GM12878 (cell line): ENCODE data around the gene TMEM109. TPM values are rescaled to one million over a fixed set of nuclear protein-coding genes. Genes with fewer than 3 reads are reported as not detected.

Source experiments
- BHLHE40 ChIP-seq, 2 experiments: fragments of 450-650 bp in 1 of 2; IDR thresholded peaks; 2 replicates each; pipeline ENCODE4 v1.6.1; 2011 to 2017; ENCODE audit warnings: low read depth in 2 of 2, borderline replicate concordance in 1 of 2, improper control_type of control experiment in 1 of 2, low read length in 1 of 2, mild to moderate bottlenecking in 1 of 2
- CEBPB ChIP-seq, 2 experiments: fragments of 150-350 bp in 1 of 2; IDR thresholded peaks; 2 replicates each; pipeline ENCODE4 v1.6.1; 2012 to 2014; ENCODE audit warnings: low read depth in 2 of 2, low read length in 2 of 2, borderline replicate concordance in 1 of 2, inconsistent platforms in 1 of 2
- DPF2 ChIP-seq: fragments of 450-650 bp; IDR thresholded peaks from 2 replicates; pipeline ENCODE4 v1.6.1; 2017; ENCODE audit warnings: mild to moderate bottlenecking
- E4F1 ChIP-seq: fragments of 450-650 bp; IDR thresholded peaks from 2 replicates; pipeline ENCODE4 v1.6.1; 2018; ENCODE audit warnings: borderline replicate concordance, mild to moderate bottlenecking; ENCODE audit not compliant: partially characterized antibody
- EED ChIP-seq: sonication (generic); IDR thresholded peaks from 2 replicates; pipeline ENCODE4 v1.6.1; 2016; ENCODE audit warnings: antibody characterized with exemption, low read depth
- ELK1 ChIP-seq: IDR thresholded peaks from 2 replicates; pipeline ENCODE4 v1.6.1; 2012; ENCODE audit warnings: low read depth, low read length, improper control_type of control experiment
- EZH2 ChIP-seq: IDR thresholded peaks from 2 replicates; pipeline ENCODE4 v1.6.1; 2012; ENCODE audit warnings: low read depth, mild to moderate bottlenecking, control low read depth, inconsistent platforms, low read length, borderline replicate concordance; ENCODE audit not compliant: control insufficient read depth
- HDAC6 ChIP-seq: fragments of 200-600 bp; sonication (generic); IDR thresholded peaks from one replicate; pipeline ENCODE4 v1.8.0; 2017; ENCODE audit warnings: antibody characterized with exemption; ENCODE audit not compliant: unreplicated experiment
- HDGF ChIP-seq: fragments of 450-650 bp; IDR thresholded peaks from 2 replicates; pipeline ENCODE4 v1.6.1; 2016; ENCODE audit warnings: antibody characterized with exemption
- JUNB ChIP-seq: IDR thresholded peaks from 2 replicates; pipeline ENCODE4 v1.6.1; 2016; ENCODE audit warnings: antibody characterized with exemption, mild to moderate bottlenecking
- NBN ChIP-seq: fragments of 450-650 bp; IDR thresholded peaks from 2 replicates; pipeline ENCODE4 v1.6.1; 2016
- PAX5 ChIP-seq: IDR thresholded peaks from 2 replicates; pipeline ENCODE4 v1.6.1; 2011; ENCODE audit warnings: low read depth, low read length, borderline replicate concordance
- PAX8 ChIP-seq: fragments of 450-650 bp; IDR thresholded peaks from 2 replicates; pipeline ENCODE4 v1.6.1; 2017; ENCODE audit warnings: mild to moderate bottlenecking, moderate library complexity
- POLR2A ChIP-seq: IDR thresholded peaks from 2 replicates; pipeline ENCODE4 v1.6.1; 2011; ENCODE audit warnings: low read depth, mild to moderate bottlenecking, low read length
- POLR2AphosphoS2 ChIP-seq: IDR thresholded peaks from 2 replicates; pipeline ENCODE4 v1.6.1; 2011; ENCODE audit warnings: low read depth, mild to moderate bottlenecking, low read length, improper control_type of control experiment, moderate library complexity
- RAD21 ChIP-seq: IDR thresholded peaks from 2 replicates; pipeline ENCODE4 v1.6.1; 2011; ENCODE audit warnings: mild to moderate bottlenecking, low read depth, low read length, moderate library complexity; ENCODE audit not compliant: insufficient read depth
- SKIL ChIP-seq: fragments of 450-650 bp; IDR thresholded peaks from 2 replicates; pipeline ENCODE4 v1.6.1; 2017; ENCODE audit warnings: mild to moderate bottlenecking, low read depth, inconsistent platforms; ENCODE audit not compliant: poor library complexity, severe bottlenecking
- SPI1 ChIP-seq: IDR thresholded peaks from 2 replicates; pipeline ENCODE4 v1.6.1; 2011; ENCODE audit warnings: low read depth, mild to moderate bottlenecking, low read length, moderate library complexity, borderline replicate concordance; ENCODE audit not compliant: insufficient read depth
- SUZ12 ChIP-seq: fragments of 200-600 bp; sonication (generic); IDR thresholded peaks from one replicate; pipeline ENCODE4 v1.6.1; 2018; ENCODE audit warnings: antibody characterized with exemption, mild to moderate bottlenecking; ENCODE audit not compliant: unreplicated experiment
- TARDBP ChIP-seq: IDR thresholded peaks from 2 replicates; pipeline ENCODE4 v1.6.1; 2016; ENCODE audit warnings: borderline replicate concordance
- TBL1XR1 ChIP-seq: IDR thresholded peaks from 2 replicates; pipeline ENCODE4 v1.6.1; 2012; ENCODE audit warnings: low read depth, low read length, improper control_type of control experiment
- polyA plus RNA-seq, 11 experiments: library from polyadenylated mRNA; depleted of rRNA in 4 of 11; unstranded in 6 of 11; stranded (reverse) in 5 of 11; fragments of >200 nt; fragmentation: Nextera tagmentation in 4 of 11; fragmentation: Illumina TruSeq in 1 of 11; extraction: Ambion mirVana in 4 of 11; extraction: Trizol in 1 of 11; gene quantifications; 1 replicate in 1 of 11; 2 replicates in 10 of 11; pipeline versions ENCODE4 v1.2.1 to v1.2.3, GENCODE V29; 2011 to 2016; ENCODE audit warnings: inconsistent platforms in 2 of 11, missing spikeins in 2 of 11, low read depth in 1 of 11
- total RNA-seq, 4 experiments: library from RNA; depleted of rRNA in 3 of 4; stranded (reverse); fragments of >200 nt in 3 of 4; fragmentation: Illumina TruSeq in 1 of 4; extraction: Trizol in 1 of 4; gene quantifications; 2 replicates each; pipeline versions ENCODE4 v1.2.1 to v1.2.3, GENCODE V29; 2013 to 2021
- TF ChIP-seq, protein P1 (sequence below): fragments of 150-350 bp; IDR thresholded peaks from 2 replicates; pipeline ENCODE4 v1.6.1; 2014; ENCODE audit warnings: mild to moderate bottlenecking, low read depth, low read length

The TMEM109 gene
- total and polyA plus RNA-seq, 10 of the 15 experiments (the other 5 are each of a cell fraction or from before 2014, with no cell fraction given), result 21.9 to 199 (median 85.2) TPM

DNA sequence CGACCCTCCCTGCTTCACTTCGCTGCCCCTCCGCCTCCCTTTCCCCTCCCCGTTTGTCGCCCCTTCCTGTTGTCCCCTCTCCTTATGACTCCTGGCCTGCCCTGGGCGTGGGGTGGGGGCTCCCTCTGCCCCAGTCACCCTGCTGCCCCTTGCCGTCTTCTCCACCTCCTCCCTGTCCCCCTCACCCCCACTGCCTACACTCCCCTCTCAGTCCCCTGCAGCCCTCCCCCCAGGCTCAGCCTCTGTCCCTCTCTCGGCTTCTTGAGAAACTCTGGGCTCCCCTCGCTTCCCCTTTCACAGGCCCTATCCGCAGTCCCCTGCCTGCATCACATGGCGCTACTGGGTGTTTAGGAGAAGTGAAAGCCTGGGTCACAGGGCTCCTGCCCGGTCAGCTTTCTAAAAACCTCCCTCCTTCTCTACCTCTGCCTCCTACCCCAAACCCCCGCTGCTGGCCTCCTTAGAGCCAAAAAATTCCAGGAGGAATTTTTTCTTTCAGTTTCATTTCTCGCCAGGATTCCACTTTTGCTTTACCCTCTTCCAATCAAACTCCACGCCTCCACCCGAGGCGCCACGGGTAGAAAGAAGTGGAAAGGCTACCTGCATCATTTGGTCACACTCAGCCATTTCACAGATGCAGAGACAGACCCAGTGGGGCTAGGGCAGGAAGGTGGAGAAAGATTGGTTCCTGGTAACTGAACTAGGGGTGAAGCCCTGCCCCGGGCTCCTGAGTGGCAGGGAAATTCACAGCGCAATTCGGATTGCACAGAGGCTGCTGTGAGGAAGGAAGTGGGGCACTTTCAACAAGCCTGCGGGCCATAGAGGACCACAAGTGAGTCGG is 38.2 kb downstream of the TMEM109 start, which contains the start of gene SLC15A3 (continued):
- TF ChIP-seq POLR2A (peak; percentile 85), HDGF (no peak), SUZ12 (no peak), RAD21 (no peak), NBN (peak; percentile 95), EZH2 (no peak), PAX8 (no peak), PAX5 (no peak), HDAC6 (no peak), E4F1 (no peak), EED (peak; percentile 94), CEBPB (IDR thresholded peaks at IDR 0.05; ENCODE audit: borderline replicate concordance in 1 of 2, low read depth in 2 of 2, low read length in 2 of 2) (no peak), TARDBP (no peak), DPF2 (peak; percentile 73; the same call in 1 of the 2 replicates), ELK1 (no peak), SKIL (no peak), POLR2AphosphoS2 (no peak; the same call in 1 of the 2 replicates), JUNB (no peak), SPI1 (peak; percentile 93), BHLHE40 (IDR thresholded peaks at IDR 0.05; ENCODE audit: borderline replicate concordance in 1 of 2, low read depth in 2 of 2, low read length in 1 of 2) (peak; percentile 34 to 50; a peak in 2 of 4 replicates), TBL1XR1 (0 out of 2 replicates have a peak, but pooled peaks have one; percentile 19)
- TF ChIP-seq, protein P1, sequence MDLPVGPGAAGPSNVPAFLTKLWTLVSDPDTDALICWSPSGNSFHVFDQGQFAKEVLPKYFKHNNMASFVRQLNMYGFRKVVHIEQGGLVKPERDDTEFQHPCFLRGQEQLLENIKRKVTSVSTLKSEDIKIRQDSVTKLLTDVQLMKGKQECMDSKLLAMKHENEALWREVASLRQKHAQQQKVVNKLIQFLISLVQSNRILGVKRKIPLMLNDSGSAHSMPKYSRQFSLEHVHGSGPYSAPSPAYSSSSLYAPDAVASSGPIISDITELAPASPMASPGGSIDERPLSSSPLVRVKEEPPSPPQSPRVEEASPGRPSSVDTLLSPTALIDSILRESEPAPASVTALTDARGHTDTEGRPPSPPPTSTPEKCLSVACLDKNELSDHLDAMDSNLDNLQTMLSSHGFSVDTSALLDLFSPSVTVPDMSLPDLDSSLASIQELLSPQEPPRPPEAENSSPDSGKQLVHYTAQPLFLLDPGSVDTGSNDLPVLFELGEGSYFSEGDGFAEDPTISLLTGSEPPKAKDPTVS, result no peak
